HG03575 (cell line): ENCODE measurements around the gene SMCO1.
"Not testable (repeated sequence)": the region's sequence is repeated elsewhere in the genome, so short reads cannot be mapped to it uniquely, and the experiment has no call there.

ENCODE experiments used
- ATAC-seq: cut with Tn5 transposase; IDR thresholded peaks from one replicate; pipeline ENCODE4 v1.9.1; 2021; ENCODE audit not compliant: unreplicated experiment, insufficient number of reproducible peaks, low FRiP score; ENCODE audit errors: extremely low read depth

Gene SMCO1, protein sequence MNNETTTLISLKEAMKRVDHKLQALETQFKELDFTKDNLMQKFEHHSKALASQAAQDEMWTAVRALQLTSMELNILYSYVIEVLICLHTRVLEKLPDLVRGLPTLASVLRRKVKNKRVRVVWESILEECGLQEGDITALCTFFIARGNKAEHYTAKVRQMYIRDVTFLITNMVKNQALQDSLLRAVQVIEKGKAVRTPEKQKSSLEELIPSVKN

DNA sequence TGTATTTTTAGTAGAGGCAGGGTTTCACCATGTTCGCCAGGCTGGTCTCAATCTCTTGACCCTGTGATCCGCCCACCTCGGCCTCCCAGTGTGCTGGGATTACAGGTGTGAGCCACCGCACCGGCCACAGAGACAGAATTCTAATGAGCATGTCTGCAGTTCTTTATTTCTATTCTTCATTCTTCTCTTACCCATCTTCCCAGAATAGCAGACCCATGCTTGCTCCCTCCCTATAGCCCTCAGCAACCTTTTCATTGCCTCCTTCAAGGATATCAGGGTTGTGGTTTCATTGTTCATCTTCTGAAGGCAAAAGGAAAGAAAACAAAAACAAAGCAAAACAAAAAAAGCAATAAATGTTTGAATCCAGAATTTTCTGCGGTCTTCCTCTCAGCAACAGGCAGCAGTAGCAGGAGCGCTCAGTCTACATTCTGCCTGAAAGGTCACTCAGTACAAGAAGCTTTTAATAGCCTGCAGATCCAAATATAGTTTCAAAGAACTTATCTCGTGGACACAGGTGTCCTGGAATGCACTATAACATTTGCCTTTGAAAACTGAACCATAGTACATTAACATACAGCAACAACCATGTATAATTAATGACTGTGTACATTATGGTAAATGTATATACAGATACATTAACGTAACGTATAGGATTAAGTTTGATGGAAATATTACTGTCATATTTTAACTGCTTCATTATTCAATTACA, at the start of gene SMCO1:
SMCO1 (minus strand) TSS at position 434 of the 709 bp plus-strand sequence; CDS start at position 297, 137 bp downstream.
- ATAC-seq: no peak

DNA sequence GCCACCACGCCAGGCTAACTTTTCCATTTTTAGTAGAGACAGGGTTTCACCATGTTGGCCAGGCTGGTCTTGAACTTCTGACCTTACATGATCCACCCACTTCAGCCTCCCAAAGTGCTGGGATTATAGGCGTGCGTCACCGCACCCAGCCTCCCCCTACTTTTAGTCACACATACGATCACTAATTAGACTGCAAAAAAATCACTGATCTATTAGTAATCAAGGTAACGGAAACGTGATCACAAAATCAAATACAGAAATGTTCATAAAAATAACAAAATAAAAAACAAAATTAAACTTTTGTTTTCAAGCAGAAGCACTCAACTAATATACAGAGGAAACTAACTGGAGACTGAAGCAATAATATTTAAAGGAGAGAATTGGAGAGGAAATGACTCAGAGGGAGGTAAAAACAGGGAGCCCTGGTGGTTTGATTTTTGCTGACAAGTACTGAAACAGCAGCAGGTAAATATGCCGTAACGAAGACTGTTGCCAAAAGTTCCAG, 48.6 kb upstream of the SMCO1 start:
- no peak for ATAC-seq

DNA sequence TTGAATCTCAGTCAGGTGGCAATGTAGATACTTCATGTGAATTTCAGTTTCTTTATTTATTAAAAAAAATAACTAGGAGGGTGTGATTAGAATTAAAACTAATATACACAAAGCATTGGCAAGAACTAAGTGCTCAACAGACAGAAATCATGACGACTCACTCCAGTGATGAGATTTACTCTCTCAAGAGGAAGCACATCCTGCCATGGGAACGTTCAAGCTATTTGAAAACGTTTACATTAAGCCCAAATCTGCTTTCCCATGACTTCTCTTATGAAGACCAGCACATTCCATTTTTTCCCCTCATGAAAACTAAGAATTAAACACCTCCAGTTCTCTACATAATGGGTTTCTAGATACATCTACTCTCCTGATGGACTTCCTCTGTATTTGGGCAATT, 44.7 kb upstream of the SMCO1 start:
- ATAC-seq: no peak

DNA sequence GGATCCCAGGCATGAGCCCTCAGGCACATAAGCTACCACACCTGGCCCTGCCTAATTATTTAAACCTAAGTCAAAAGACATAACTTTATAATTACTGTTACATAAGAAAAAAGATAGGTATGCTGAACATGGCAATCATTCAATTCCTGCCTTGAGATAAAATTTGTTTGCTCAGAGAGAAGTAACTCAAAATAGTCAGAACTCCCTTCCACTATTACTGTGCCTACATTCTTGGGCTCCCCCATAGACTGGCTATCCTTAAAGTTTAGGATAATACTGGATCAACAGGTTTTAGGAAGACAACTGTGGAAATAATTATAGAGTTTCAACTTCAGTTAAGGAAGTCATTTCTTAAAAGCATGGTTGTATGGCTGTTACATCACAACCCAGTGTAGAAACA, 43.3 kb upstream of the SMCO1 start:
- no peak for ATAC-seq

DNA sequence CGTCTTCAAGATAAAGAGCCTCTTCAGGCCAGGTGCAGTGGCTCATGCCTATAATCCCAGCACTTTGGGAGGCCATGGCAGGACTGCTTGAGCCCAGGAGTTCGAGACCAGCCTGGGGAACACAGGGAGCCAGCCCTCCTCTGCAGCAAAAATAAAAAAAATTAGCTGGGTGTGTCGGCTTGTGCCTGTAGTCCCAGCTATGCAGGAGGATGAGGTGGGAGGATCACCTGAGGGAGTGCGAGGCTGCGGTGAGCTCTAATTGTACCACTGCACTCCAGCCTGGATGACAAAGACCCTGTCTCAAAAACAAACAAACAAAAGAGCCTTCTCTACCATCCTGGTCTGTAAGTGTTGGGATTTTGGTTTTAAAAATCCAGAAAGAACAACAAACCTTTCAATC, 42.1 kb upstream of the SMCO1 start:
- ATAC-seq: no peak

DNA sequence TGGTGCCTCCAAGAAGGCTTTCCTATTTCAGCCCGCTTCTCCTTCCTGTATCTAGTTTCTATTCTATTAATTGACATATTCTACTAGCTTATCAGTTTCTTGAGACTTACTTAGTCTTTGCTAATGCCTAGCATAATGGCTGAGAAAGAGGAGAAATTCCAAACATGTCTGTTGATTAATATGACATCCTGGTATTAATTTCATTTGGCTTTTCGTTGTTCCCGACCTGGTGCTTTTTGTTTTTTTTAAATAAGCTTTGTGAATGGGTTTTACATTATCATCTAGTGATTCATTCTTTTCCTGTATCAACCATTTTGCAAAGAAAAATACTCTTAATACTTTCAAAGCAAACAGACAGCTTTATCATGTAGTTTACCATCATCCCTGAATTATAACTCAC, 40.1 kb upstream of the SMCO1 start:
- no peak for ATAC-seq

DNA sequence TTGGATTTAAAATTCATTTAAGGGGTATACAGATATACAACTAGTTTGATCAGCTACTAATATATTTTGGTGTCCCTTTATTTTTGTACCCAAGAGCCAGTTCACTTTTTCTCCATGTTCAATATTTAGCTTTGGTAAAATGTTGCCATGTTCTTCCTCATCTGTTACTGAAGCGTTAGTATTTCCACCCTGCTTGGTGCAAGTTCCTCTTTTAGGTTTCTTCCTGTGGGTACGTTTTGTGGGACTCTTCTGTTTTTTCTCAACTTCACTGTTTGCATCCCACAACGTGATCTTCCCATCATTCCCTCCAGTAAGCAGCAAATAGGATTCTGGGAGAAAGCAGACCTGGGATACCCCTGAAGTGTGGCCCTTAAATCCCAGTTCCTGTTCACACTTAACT, 39.1 kb upstream of the SMCO1 start:
- ATAC-seq: no peak

DNA sequence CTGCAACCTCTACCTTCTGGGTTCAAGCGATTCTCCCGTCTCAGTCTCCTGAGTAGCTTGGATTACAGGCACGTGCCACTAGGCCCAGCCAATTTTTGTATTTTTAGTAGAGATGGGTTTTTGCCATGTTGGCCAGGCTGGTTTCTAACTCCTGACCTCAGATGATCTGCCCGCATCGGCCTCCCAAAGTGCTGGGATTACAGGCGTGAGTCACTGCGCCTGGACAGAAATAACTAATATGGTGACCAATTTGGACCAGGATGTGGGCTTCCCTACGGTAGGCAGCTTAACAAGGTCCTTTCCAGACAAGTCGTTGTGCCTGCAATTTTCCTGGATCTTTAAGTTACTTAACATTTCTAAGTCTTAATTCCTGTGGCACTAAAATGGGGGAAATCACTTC, 38.4 kb upstream of the SMCO1 start:
- ATAC-seq: no peak

DNA sequence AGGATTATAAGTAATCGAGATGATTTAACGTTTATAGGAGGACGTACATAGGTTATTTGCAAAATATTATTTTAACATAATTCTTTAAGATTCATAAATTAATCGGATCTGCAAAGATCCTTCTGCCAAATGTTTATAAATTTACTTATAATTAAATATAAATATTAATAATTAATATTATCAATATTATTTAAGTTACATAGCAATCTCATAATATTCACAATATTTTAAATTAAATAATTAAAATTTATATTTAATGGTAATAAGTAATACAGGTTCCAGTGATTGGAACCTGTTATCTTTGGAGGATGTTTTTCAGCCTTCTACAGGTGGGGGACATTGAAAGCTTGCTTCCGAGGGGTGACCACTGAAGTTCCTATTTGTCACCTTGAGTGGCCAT, 37.1 kb upstream of the SMCO1 start:
- ATAC-seq: no peak

DNA sequence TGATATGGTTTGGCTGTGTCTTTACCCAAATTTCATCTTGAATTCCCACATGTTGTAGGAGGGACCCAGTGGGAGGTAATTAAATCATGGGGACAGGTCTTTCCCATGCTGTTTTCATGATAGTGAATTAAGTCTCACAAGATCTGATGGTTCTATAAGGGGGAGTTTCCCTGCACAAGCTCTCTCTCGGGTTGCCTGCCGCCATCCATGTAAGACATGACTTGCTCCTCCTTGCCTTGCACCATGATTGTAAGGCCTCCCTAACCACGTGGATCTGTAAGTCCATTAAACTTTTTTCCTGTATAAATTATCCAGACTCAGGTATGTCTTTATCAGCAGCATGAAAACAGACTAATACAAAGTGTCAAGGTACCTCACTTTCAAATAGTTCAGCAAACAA, 35.0 kb upstream of the SMCO1 start:
- ATAC-seq: not testable (repeated sequence)

DNA sequence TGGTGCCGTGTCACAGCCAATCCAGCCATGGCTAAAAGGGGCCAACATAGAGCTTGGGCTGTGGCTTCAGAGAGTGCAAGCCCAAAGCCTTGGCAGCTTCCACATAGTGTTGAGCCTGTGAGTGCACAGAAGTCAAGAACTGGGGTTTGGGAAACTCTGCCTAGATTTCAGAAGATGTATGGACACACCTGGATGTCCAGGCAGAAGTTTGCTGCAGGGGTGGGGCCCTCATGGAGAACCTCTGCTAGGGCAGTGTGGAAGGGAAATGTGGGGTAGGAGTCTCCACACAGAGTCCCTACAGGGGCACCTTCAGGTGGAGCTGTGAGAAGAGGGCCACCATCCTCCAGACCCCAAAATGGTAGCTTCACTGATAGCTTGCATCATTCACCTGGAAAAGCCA, 34.2 kb upstream of the SMCO1 start:
- not testable (repeated sequence) for ATAC-seq

DNA sequence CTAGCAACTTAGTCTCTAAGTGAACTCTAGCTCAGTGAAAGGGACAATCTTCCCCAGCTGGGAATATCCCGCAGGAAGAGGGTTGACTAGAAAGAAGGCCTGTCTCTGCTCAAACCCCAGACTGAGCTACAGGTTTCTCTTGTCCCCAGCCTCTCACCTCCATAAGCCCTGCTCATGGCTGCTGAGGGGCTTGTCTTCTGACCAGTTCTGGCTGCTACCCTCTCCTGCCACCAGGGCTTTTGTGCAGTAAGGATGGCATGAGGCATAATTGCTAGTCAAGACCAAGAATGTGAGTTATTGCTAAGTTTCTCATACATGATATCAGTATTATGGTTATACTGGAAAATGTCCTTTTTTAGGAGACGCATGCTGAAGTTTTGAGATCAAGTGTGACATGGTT, 31.9 kb upstream of the SMCO1 start:
- ATAC-seq: no peak

DNA sequence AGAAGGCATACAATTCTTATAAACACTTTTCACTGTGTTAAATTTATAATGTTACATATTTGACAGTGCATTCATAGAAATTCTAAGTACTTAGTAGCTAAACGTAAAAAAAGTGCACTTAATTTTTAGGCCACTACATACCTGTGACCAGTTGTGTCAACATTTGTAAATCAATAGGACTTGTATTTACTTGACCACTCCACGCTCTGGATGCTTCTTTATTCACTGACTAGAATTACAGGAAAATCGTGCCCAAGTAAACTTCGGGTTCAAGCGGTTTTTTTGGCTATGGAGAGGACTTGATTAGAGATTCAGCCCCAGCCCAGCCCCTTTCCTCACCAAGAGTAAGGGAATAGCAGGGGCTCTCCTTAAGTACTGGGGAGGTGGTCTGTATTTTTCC, 31.4 kb upstream of the SMCO1 start:
- ATAC-seq: no peak

DNA sequence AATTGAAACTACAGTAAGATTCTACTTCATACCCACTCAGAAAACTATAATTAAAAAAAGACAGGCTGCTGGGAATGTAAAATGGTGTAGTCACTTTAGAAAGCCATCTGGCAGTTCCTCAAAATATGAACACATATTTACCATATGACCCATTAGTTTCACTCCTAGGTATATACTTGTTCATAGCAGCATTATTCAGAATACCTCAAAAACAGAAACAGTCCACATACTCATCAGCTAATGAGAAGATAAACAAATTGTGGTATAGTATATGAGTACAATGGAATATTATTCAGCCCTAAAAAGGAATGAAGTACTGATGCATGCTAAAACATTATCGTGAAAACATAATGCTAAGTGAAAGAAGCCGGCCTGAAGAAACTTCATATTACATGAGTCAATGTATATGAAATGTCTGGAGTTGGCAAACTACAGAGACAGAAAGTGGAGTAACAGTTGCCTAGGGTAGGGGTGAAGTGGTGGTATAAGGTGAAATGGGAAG, 29.4 kb upstream of the SMCO1 start:
- ATAC-seq: no peak

DNA sequence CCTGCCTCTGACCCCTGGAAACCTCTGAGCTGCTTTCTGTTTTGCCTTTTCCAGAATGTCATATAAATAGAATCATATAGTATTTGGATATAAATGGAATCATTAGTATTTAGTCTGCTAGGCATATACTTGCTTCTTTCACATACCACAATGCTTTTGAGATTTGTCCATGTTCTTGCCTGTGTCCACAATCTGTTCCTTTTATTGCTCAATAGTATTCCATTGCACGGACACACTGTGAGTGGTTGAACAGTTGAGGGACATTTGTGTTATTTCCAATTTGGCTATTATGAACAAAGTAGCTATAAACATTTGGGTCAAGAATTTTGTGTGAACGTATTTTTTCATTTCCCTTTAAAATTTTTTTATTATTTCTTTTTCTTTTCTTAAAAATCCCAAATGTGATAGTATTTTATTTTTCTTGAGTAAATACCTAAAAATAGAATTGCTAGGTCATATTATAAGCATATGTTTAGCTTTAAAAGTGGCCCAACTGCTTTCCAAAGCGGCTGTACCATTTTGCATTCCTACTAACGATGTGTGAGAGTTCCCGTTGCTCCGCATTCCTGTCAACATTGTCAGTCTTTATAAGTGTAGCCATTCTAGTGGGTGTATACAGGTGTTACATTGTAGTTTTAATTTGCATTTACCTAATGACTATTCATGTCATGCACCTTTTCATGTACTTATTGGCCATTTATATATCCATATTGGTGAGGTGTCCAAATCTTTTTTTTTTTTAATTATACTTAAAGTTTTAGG, 26.7 kb upstream of the SMCO1 start:
- ATAC-seq: no peak

DNA sequence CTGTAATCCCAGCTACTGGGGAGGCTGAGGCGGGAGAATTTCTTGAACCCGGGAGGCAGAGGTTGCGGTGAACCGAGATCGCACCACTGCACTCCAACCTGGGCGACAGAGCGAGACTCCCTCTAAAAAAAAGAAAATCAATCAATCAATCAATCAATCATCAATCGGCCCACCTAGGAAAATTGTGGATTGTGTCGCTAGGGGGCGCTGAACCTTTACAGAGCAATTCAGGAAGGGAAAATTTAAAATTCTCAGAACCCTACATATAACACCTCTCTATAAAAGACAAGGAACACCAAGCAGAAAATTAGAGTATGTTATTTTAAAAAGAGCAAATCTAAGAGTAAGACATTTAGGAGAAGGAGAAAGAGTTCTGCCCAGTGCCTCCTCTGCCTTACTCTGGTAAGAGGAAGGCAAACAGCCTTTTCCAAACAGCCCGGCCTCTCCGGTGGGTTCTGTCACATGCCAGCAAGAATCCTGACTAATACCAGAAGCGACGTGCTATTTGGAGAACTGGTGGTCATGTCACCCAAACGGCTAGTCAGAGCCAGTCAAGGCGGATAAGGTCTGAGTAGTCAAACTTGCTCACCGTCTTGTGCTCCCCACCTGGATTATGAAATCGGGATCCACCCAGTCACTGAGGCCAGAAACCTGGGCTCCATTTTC, 22.3 kb upstream of the SMCO1 start:
- ATAC-seq: no peak

DNA sequence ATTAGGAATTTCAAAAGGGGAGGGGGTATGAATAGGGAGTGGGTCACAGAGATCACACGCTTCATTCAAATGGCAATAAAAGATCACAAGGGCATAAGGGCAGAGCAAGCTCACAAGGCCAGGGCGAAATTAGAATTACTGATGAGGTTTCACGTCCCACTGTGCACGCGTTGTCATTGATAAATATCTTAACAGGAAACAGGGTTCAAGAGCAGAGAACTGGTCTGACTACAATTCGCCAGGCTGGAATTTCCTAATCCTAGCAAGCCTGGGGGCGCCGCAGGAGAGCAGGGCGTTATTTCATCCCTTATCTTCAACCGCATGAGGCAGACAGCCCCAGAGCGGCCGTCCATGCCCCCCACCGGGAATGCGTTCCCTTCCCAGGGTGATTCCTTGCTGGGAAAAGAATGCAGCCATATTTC, 18.1 kb upstream of the SMCO1 start:
- ATAC-seq: no peak

DNA sequence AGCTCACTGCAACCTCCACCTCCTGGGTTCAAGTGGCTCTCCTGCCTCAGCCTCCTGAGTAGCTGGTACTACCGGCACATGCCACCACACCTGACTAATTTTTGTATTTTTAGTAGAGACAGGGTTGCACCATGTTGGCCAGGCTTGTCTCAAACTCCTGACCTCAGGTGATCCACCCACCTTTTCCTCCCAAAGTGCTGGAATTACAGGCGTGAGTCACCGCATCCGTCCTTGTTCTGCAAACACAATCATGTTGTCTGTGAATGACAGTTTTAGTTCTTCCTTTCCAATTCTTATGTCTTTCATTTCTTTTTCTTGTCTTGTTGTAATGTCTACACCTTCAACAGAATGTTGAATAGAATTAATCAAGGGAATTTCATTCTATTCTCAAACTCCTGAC, 16.3 kb upstream of the SMCO1 start:
- ATAC-seq: no peak

DNA sequence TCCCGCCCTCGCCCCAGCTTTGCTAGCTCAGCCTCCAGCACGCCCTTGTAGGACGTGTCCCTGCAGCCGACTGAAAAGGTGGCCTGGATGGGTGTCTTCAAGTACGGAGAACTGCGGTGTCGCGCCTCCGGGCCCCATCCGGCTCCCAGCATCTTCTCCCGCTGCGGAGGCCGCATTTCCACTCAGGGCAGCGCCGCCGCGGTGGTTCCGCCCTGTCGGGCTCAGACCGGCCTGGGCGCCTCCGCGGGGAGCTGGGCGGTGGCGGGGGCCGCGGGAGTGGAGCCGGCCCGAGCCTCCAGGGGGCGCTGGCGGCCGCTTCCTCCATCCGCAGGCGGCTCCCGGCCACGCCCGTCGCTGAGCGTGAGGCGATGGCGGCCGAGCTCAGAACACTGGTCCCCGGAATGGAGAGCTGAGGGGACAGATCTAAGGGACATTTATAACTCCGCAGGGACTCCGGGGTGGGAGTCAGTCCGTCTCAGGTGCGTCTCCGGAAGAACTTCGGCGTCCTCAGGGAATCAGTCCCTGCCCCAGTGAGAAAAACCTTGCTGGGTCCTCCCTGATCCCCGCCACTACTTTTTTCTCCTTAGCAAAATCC, 13.6 kb upstream of the SMCO1 start:
- no peak for ATAC-seq
